K562 (cell line): ENCODE results near the gene FBXO28. TPM values are rescaled to one million over a fixed set of nuclear protein-coding genes. Genes with fewer than 3 reads are reported as not detected.

Experiments used
- CHAMP1 ChIP-seq: fragments of 450-650 bp; IDR thresholded peaks from 2 replicates; pipeline ENCODE4 v1.6.1; 2016; ENCODE audit warnings: mild to moderate bottlenecking
- DDX20 ChIP-seq: fragments of 450-650 bp; IDR thresholded peaks from 2 replicates; pipeline ENCODE4 v1.6.1; 2016; ENCODE audit warnings: missing genetic modification characterization, low read depth, mild to moderate bottlenecking, missing compliant biosample characterization, moderate library complexity
- ELF1 ChIP-seq: fragments of 200-800 bp; sonication (Bioruptor generic); IDR thresholded peaks from 2 replicates; pipeline ENCODE4 v1.6.1; 2016; ENCODE audit warnings: missing genetic modification characterization, missing compliant biosample characterization
- NCOA2 ChIP-seq, 2 experiments: fragments of 450-650 bp; IDR thresholded peaks; 2 replicates each; pipeline ENCODE4 v1.6.1; 2018; ENCODE audit warnings: mild to moderate bottlenecking in 2 of 2, moderate library complexity in 1 of 2; ENCODE audit not compliant: partially characterized antibody in 2 of 2
- NRF1 ChIP-seq, 2 experiments: fragments of 450-650 bp; IDR thresholded peaks in 1 of 2; conservative IDR thresholded peaks in 1 of 2; 2 replicates each; pipeline ENCODE4 v1.6.1; 2014; ENCODE audit warnings: mild to moderate bottlenecking in 2 of 2
- POLR2A ChIP-seq: fragments of 450-650 bp; conservative IDR thresholded peaks from 2 replicates; pipeline ENCODE4 v1.6.1; 2016
- PRPF4 ChIP-seq: fragments of 200-400 bp; formaldehyde crosslinking; IDR thresholded peaks from one replicate; pipeline ENCODE4 v1.6.1; 2017; ENCODE audit warnings: low read length, low read depth, mild to moderate bottlenecking; ENCODE audit not compliant: insufficient read depth, poor library complexity, severe bottlenecking
- REST ChIP-seq, 2 experiments: fragments of 450-650 bp; formaldehyde crosslinking in 1 of 2; IDR thresholded peaks; 2 replicates each; pipeline versions ENCODE4 v1.4.0 to v1.6.1; 2014 to 2020; ENCODE audit warnings: mild to moderate bottlenecking in 2 of 2, borderline replicate concordance in 1 of 2, low read depth in 1 of 2
- YBX1 ChIP-seq: fragments of 450-650 bp; IDR thresholded peaks from 2 replicates; pipeline ENCODE4 v1.7.1; 2016; ENCODE audit warnings: mild to moderate bottlenecking
- ZNF174 ChIP-seq: fragments of 250-450 bp; sonication (Bioruptor Pico); IDR thresholded peaks from 2 replicates; pipeline ENCODE4 v1.4.0; 2020; ENCODE audit warnings: mild to moderate bottlenecking
- ZNF347 ChIP-seq: fragments of 450-650 bp; formaldehyde crosslinking; IDR thresholded peaks from 2 replicates; pipeline ENCODE4 v1.4.0; 2020; ENCODE audit warnings: low read depth, mild to moderate bottlenecking, moderate library complexity
- ZNF699 ChIP-seq: fragments of 250-450 bp; sonication (Bioruptor Pico); IDR thresholded peaks from 2 replicates; pipeline ENCODE4 v1.8.0; 2021; ENCODE audit warnings: mild to moderate bottlenecking, moderate library complexity; ENCODE audit not compliant: insufficient replicate concordance
- polyA plus RNA-seq, 8 experiments: library from polyadenylated mRNA; depleted of rRNA in 4 of 8; stranded (reverse) in 5 of 8; unstranded in 3 of 8; fragments of >200 nt; fragmentation: Nextera tagmentation in 2 of 8; fragmentation: Illumina TruSeq in 1 of 8; extraction: Ambion mirVana in 2 of 8; extraction: Trizol in 1 of 8; gene quantifications; 2 replicates each; pipeline versions ENCODE4 v1.2.1 to v1.2.3, GENCODE V29; 2011 to 2014; ENCODE audit warnings: inconsistent platforms in 1 of 8, missing spikeins in 1 of 8
- total RNA-seq, 7 experiments: library from RNA; depleted of rRNA in 6 of 7; stranded (reverse); fragments of >200 nt in 6 of 7; fragmentation: Illumina TruSeq in 2 of 7; extraction: Trizol in 2 of 7; gene quantifications; 2 replicates each; pipeline versions ENCODE4 v1.2.1 to v1.2.3, GENCODE V29; 2011 to 2021; ENCODE audit warnings: low replicate concordance in 1 of 7
- TF ChIP-seq, protein P1 (sequence below): fragments of 450-650 bp; formaldehyde crosslinking; IDR thresholded peaks from 2 replicates; pipeline ENCODE4 v1.4.0; 2020; ENCODE audit warnings: mild to moderate bottlenecking, moderate library complexity
- TF ChIP-seq, protein P2 (sequence below), 2 experiments: fragments of 450-650 bp; conservative IDR thresholded peaks; 2 replicates each; pipeline ENCODE4 v1.6.1; 2017; ENCODE audit warnings: mild to moderate bottlenecking in 2 of 2, moderate library complexity in 2 of 2

FBXO28 gene
- total and polyA plus RNA-seq, 9 of the 15 experiments (the other 6 are each of a cell fraction or from before 2014, with no cell fraction given), result 4.1 to 34.8 (median 25.3) TPM

DNA sequence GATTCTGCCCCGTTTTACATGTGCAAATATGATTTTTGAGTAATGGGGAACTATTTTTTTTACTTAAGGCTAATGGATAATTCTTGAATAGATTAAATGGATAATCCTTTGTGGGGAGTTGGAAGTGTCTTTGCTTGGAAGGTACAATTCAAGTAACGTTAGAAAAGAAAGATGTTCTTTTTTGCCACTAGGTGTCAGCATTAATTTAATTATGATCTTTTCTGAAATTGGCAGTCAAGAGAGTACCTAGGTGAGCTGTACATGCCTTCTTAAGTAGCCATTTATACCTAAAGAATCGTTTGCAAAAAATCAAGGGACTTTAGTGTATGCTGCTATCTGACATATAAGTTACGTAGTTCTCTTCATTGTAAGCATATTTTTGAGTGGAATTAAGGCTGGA lies 2.2 kb downstream of the FBXO28 start (continued):
- peak; percentile 73; the same call in 1 of the 2 replicates for TF ChIP-seq REST (IDR thresholded peaks at IDR 0.05; ENCODE audit: borderline replicate concordance)
- no peak for TF ChIP-seq REST (CRISPR knock-in tag; IDR thresholded peaks at IDR 0.05; ENCODE audit: low read depth)
- no peak for TF ChIP-seq PRPF4
- no peak for TF ChIP-seq DDX20 (tag)
- TF ChIP-seq, protein P1, sequence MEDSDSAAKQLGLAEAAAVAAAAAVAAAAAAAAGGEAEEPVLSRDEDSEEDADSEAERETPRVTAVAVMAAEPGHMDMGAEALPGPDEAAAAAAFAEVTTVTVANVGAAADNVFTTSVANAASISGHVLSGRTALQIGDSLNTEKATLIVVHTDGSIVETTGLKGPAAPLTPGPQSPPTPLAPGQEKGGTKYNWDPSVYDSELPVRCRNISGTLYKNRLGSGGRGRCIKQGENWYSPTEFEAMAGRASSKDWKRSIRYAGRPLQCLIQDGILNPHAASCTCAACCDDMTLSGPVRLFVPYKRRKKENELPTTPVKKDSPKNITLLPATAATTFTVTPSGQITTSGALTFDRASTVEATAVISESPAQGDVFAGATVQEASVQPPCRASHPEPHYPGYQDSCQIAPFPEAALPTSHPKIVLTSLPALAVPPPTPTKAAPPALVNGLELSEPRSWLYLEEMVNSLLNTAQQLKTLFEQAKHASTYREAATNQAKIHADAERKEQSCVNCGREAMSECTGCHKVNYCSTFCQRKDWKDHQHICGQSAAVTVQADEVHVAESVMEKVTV (CRISPR knock-in tag), result peak; percentile 68; the same call in 1 of the 2 replicates
- TF ChIP-seq NCOA2 (IDR thresholded peaks at IDR 0.05; ENCODE audit: partially characterized antibody in 2 of 2), result no peak
- no peak for TF ChIP-seq ZNF699 (CRISPR knock-in tag)
- TF ChIP-seq YBX1, result no peak
- TF ChIP-seq ELF1 (tag), result 0 out of 2 replicates have a peak, but pooled peaks have one; percentile 3
- no peak for TF ChIP-seq ZNF174 (CRISPR knock-in tag)
- no peak for TF ChIP-seq POLR2A
- TF ChIP-seq CHAMP1, result 0 out of 2 replicates have a peak, but pooled peaks have one; percentile 21
- no peak for TF ChIP-seq NRF1 (conservative IDR thresholded peaks at IDR 0.05 in 1 of 2, IDR thresholded peaks at IDR 0.05 in 1 of 2)
- TF ChIP-seq, protein P2, sequence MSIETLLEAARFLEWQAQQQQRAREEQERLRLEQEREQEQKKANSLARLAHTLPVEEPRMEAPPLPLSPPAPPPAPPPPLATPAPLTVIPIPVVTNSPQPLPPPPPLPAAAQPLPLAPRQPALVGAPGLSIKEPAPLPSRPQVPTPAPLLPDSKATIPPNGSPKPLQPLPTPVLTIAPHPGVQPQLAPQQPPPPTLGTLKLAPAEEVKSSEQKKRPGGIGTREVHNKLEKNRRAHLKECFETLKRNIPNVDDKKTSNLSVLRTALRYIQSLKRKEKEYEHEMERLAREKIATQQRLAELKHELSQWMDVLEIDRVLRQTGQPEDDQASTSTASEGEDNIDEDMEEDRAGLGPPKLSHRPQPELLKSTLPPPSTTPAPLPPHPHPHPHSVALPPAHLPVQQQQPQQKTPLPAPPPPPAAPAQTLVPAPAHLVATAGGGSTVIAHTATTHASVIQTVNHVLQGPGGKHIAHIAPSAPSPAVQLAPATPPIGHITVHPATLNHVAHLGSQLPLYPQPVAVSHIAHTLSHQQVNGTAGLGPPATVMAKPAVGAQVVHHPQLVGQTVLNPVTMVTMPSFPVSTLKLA (conservative IDR thresholded peaks at IDR 0.05), result 0 out of 4 replicates have a peak, but pooled peaks of 1 of the 2 experiments have one; percentile 23
- no peak for TF ChIP-seq ZNF347
